ENCODE data around the gene CENPS. TPM values are rescaled to one million over a fixed set of nuclear protein-coding genes. Genes with fewer than 3 reads are reported as not detected.
"Not testable (repeated sequence)": the region's sequence is repeated elsewhere in the genome, so short reads cannot be mapped to it uniquely, and the experiment has no call there.

Gene CENPS
- total RNA-seq, 2 donors from 2014 or later, result 1.9 to 3.4 TPM

GRCh38 chr1:10450156-10450814 lies 20.1 kb downstream of the CENPS start:
- no peak overlapping the region for H3K27ac ChIP-seq
- no peaks in the 10 kb centered on the region for H3K27me3 ChIP-seq
- TF ChIP-seq, protein P1, sequence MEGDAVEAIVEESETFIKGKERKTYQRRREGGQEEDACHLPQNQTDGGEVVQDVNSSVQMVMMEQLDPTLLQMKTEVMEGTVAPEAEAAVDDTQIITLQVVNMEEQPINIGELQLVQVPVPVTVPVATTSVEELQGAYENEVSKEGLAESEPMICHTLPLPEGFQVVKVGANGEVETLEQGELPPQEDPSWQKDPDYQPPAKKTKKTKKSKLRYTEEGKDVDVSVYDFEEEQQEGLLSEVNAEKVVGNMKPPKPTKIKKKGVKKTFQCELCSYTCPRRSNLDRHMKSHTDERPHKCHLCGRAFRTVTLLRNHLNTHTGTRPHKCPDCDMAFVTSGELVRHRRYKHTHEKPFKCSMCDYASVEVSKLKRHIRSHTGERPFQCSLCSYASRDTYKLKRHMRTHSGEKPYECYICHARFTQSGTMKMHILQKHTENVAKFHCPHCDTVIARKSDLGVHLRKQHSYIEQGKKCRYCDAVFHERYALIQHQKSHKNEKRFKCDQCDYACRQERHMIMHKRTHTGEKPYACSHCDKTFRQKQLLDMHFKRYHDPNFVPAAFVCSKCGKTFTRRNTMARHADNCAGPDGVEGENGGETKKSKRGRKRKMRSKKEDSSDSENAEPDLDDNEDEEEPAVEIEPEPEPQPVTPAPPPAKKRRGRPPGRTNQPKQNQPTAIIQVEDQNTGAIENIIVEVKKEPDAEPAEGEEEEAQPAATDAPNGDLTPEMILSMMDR (IDR thresholded peaks at IDR 0.05), result no peak
- H3K4me1 ChIP-seq, result peaks cover 0 to 6% of the 10 kb centered on the region in 2 donors
- H3K9me3 ChIP-seq, result no peaks in the 10 kb centered on the region
- H3K36me3 ChIP-seq, result no peaks in the 10 kb centered on the region
- H3K4me3 ChIP-seq, result no peak overlapping the region
- no peak for DNase-seq (ENCODE audit: low spot score)

GRCh38 chr1:10450836-10451235 lies 20.6 kb downstream of the CENPS start:
- Histone ChIP-seq H3K27me3 (no peaks in the 10 kb centered on the region), H3K36me3 (no peaks in the 10 kb centered on the region), H3K4me1 (peaks cover 0 to 6% of the 10 kb centered on the region in 2 donors), H3K4me3 (no peak overlapping the region), H3K9me3 (no peaks in the 10 kb centered on the region), H3K27ac (no peak overlapping the region)
- TF ChIP-seq, protein P1 (IDR thresholded peaks at IDR 0.05), result no peak
- DNase-seq (ENCODE audit: low spot score), result no peak

DNA sequence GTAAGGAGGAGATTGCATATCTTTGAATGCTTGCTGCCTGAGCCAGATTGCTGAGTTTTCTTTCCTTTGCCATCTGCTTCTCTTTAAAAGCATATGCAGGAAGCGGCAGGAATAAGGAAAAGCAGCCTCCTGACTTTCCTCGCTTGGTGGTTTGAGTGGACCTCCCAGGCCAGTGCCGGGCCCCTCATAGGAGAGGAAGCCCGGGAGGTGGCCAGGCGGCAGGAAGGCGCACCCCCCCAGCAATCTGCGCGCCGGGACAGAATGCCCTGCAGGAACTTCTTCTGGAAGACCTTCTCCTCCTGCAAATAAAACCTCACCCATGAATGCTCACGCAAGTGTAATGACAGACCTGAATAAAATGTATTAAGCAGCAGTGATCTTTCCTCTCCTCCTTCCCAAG lies 21.1 kb downstream of the CENPS start:
- TF ChIP-seq, protein P1 (IDR thresholded peaks at IDR 0.05), result no peak
- H3K4me1 ChIP-seq, result peaks cover 0 to 6% of the 10 kb centered on the region in 2 donors
- no peaks in the 10 kb centered on the region for H3K9me3 ChIP-seq
- no peak overlapping the region for H3K4me3 ChIP-seq
- no peak for DNase-seq (ENCODE audit: low spot score)
- no peaks in the 10 kb centered on the region for H3K36me3 ChIP-seq
- H3K27me3 ChIP-seq, result no peaks in the 10 kb centered on the region
- H3K27ac ChIP-seq, result no peak overlapping the region

GRCh38 chr1:10456048-10456447 lies 25.8 kb downstream of the CENPS start:
- no peak for DNase-seq (ENCODE audit: low spot score)
- Histone ChIP-seq H3K27ac (no peak overlapping the region), H3K27me3 (no peaks in the 10 kb centered on the region), H3K4me3 (no peak overlapping the region), H3K9me3 (no peaks in the 10 kb centered on the region), H3K36me3 (peaks cover 3% of the 10 kb centered on the region), H3K4me1 (peaks cover 0 to 6% of the 10 kb centered on the region in 2 donors)
- TF ChIP-seq, protein P1 (IDR thresholded peaks at IDR 0.05), result no peak

GRCh38 chr1:10456661-10457060 lies 26.4 kb downstream of the CENPS start:
- TF ChIP-seq, protein P1 (IDR thresholded peaks at IDR 0.05), result no peak
- no peaks in the 10 kb centered on the region for H3K9me3 ChIP-seq
- no peak for DNase-seq (ENCODE audit: low spot score)
- H3K4me3 ChIP-seq, result no peak overlapping the region
- H3K27ac ChIP-seq, result no peak overlapping the region
- no peaks in the 10 kb centered on the region for H3K27me3 ChIP-seq
- no peaks in the 10 kb centered on the region for H3K4me1 ChIP-seq
- H3K36me3 ChIP-seq, result peaks cover 9% of the 10 kb centered on the region

- not testable (repeated sequence) for H3K27me3 ChIP-seq; H3K9me3 ChIP-seq; H3K4me3 ChIP-seq; H3K27ac ChIP-seq; DNase-seq (ENCODE audit: low spot score); H3K4me1 ChIP-seq
- peaks cover 14% of the 10 kb centered on the region for H3K36me3 ChIP-seq
These were observed 27.2 kb downstream of the CENPS start for GRCh38 chr1:10457462-10457861.

Measured in right atrium auricular region (tissue), 2 donors.